Globus pallidus (tissue), 1 donor: Measurements from ENCODE around the gene COL6A2.
"Not testable (repeated sequence)": the region's sequence is repeated elsewhere in the genome, so short reads cannot be mapped to it uniquely, and the experiment has no call there.

Source experiments
- DNase-seq: peaks from one replicate; pipeline ENCODE4 v3.0.0-alpha.2; 2015; ENCODE audit warnings: low spot score

Gene COL6A2

GRCh38 chr21:46094401-46095082, 3.4 kb upstream of the COL6A2 start:
- no peak for DNase-seq

- no peak for DNase-seq
Measured at GRCh38 chr21:46095083-46095719, 2.7 kb upstream of the COL6A2 start.

GRCh38 chr21:46095814-46096595, 1.9 kb upstream of the COL6A2 start:
- DNase-seq, result no peak

- no peak for DNase-seq
Measured at GRCh38 chr21:46096596-46097335, 1.1 kb upstream of the COL6A2 start.

- no peak for DNase-seq
Measured at GRCh38 chr21:46098303-46099141, 610 bp downstream of the COL6A2 start.

- no peak for DNase-seq
Measured at GRCh38 chr21:46099476-46099875, 1.6 kb downstream of the COL6A2 start.

GRCh38 chr21:46100020-46100419, 2.1 kb downstream of the COL6A2 start:
- DNase-seq, result no peak

- no peak for DNase-seq
Measured at GRCh38 chr21:46100426-46100825, 2.5 kb downstream of the COL6A2 start.

- no peak for DNase-seq
Measured at GRCh38 chr21:46100906-46101305, 3.0 kb downstream of the COL6A2 start.

GRCh38 chr21:46104104-46104503, 6.2 kb downstream of the COL6A2 start:
- no peak for DNase-seq

- DNase-seq, result not testable (repeated sequence)
Measured at GRCh38 chr21:46107376-46107775, 9.5 kb downstream of the COL6A2 start.

- no peak for DNase-seq
Measured at GRCh38 chr21:46108827-46109312, 11.0 kb downstream of the COL6A2 start.

- DNase-seq, result no peak
Measured at GRCh38 chr21:46109313-46110221, 11.7 kb downstream of the COL6A2 start.

GRCh38 chr21:46110499-46111192, 12.7 kb downstream of the COL6A2 start:
- no peak for DNase-seq

- no peak for DNase-seq
Measured at GRCh38 chr21:46111193-46111571, 13.3 kb downstream of the COL6A2 start.

- no peak for DNase-seq
Measured at GRCh38 chr21:46111857-46112724, 14.2 kb downstream of the COL6A2 start.

- DNase-seq, result no peak
Measured at GRCh38 chr21:46112725-46113215, 14.9 kb downstream of the COL6A2 start.

GRCh38 chr21:46113497-46114176, 15.7 kb downstream of the COL6A2 start:
- no peak for DNase-seq
